ENCODE results near the gene GPR84. TPM values are rescaled to one million over a fixed set of nuclear protein-coding genes. Genes with fewer than 3 reads are reported as not detected.
A peak's percentile ranks its signal among the peaks of the same experiment; 100 is the strongest.

GPR84 gene
- total and polyA plus RNA-seq, 9 of the 15 experiments (the other 6 are each of a cell fraction or from before 2014, with no cell fraction given), result 0.07 to 0.18 (median 0.11) TPM; not detected in 5

DNA sequence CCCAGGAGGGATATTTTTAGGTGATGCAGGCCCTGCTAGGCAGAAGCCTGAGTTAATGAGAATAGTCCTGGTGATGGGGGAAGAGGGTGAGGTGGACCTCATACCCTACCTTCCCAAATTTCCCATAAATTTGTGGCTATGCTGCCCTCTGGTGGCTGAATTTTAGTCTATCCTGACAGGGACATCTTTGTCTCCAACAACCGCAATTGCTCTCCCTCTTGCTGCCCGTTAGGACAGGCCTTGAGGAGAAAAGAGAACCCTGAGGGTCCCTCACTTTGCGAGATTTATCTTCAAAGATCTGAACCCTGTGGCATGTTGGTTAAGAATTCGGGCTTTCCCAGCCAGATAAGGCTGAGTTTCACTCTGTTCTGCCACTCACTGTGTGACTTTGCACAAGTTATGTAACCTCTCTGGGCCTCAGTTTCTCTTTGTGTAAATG is 30.0 kb upstream of the GPR84 start (continued):
- TF ChIP-seq, protein P1, sequence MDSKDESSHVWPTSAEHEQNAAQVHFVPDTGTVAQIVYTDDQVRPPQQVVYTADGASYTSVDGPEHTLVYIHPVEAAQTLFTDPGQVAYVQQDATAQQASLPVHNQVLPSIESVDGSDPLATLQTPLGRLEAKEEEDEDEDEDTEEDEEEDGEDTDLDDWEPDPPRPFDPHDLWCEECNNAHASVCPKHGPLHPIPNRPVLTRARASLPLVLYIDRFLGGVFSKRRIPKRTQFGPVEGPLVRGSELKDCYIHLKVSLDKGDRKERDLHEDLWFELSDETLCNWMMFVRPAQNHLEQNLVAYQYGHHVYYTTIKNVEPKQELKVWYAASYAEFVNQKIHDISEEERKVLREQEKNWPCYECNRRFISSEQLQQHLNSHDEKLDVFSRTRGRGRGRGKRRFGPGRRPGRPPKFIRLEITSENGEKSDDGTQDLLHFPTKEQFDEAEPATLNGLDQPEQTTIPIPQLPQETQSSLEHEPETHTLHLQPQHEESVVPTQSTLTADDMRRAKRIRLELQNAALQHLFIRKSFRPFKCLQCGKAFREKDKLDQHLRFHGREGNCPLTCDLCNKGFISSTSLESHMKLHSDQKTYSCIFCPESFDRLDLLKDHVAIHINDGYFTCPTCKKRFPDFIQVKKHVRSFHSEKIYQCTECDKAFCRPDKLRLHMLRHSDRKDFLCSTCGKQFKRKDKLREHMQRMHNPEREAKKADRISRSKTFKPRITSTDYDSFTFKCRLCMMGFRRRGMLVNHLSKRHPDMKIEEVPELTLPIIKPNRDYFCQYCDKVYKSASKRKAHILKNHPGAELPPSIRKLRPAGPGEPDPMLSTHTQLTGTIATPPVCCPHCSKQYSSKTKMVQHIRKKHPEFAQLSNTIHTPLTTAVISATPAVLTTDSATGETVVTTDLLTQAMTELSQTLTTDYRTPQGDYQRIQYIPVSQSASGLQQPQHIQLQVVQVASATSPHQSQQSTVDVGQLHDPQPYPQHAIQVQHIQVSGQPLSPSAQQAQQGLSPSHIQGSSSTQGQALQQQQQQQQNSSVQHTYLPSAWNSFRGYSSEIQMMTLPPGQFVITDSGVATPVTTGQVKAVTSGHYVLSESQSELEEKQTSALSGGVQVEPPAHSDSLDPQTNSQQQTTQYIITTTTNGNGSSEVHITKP (IDR thresholded peaks at IDR 0.05; ENCODE audit: partially characterized antibody), result no peak
- TF ChIP-seq KDM1A (IDR thresholded peaks at IDR 0.05) (peak; percentile 36 to 70; a peak in 3 of 4 replicates), CCAR2 (IDR thresholded peaks at IDR 0.05; ENCODE audit: low read depth, low read length) (no peak), HMG20B (CRISPR knock-in tag; IDR thresholded peaks at IDR 0.05) (0 out of 2 replicates have a peak, but pooled peaks have one; percentile 54), ZNF79 (CRISPR knock-in tag; IDR thresholded peaks at IDR 0.05; ENCODE audit: low read depth) (no peak), ZNF717 (CRISPR knock-in tag; IDR thresholded peaks at IDR 0.05) (peak; percentile 77; the same call in 1 of the 2 replicates), STAT5A (IDR thresholded peaks at IDR 0.05; ENCODE audit: borderline replicate concordance, low read length) (no peak), XRCC5 (IDR thresholded peaks at IDR 0.05; ENCODE audit: low read depth, low read length) (no peak), MYNN (IDR thresholded peaks at IDR 0.05) (0 out of 2 replicates have a peak, but pooled peaks have one; percentile 29), MYNN (CRISPR knock-in tag; IDR thresholded peaks at IDR 0.05) (no peak), MEF2A (IDR thresholded peaks at IDR 0.05; ENCODE audit: control insufficient read depth, low read depth, low read length) (no peak), HDAC2 (IDR thresholded peaks at IDR 0.05) (peak; percentile 71), KAT7 (CRISPR knock-in tag; IDR thresholded peaks at IDR 0.05; ENCODE audit: borderline replicate concordance) (peak; percentile 39; the same call in 1 of the 2 replicates), TGIF2 (CRISPR knock-in tag; IDR thresholded peaks at IDR 0.05) (no peak), HIVEP1 (CRISPR knock-in tag; IDR thresholded peaks at IDR 0.05) (no peak), KAT2B (IDR thresholded peaks at IDR 0.05; ENCODE audit: low read depth, low read length) (no peak), TFAM (CRISPR knock-in tag; conservative IDR thresholded peaks at IDR 0.05) (no peak), ZFP36 (IDR thresholded peaks at IDR 0.05; ENCODE audit: low read depth, low read length, partially characterized antibody) (peak; percentile 72)
- TF ChIP-seq, protein P2, sequence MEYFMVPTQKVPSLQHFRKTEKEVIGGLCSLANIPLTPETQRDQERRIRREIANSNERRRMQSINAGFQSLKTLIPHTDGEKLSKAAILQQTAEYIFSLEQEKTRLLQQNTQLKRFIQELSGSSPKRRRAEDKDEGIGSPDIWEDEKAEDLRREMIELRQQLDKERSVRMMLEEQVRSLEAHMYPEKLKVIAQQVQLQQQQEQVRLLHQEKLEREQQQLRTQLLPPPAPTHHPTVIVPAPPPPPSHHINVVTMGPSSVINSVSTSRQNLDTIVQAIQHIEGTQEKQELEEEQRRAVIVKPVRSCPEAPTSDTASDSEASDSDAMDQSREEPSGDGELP (CRISPR knock-in tag; IDR thresholded peaks at IDR 0.05; ENCODE audit: borderline replicate concordance), result no peak
- TF ChIP-seq, protein P3, sequence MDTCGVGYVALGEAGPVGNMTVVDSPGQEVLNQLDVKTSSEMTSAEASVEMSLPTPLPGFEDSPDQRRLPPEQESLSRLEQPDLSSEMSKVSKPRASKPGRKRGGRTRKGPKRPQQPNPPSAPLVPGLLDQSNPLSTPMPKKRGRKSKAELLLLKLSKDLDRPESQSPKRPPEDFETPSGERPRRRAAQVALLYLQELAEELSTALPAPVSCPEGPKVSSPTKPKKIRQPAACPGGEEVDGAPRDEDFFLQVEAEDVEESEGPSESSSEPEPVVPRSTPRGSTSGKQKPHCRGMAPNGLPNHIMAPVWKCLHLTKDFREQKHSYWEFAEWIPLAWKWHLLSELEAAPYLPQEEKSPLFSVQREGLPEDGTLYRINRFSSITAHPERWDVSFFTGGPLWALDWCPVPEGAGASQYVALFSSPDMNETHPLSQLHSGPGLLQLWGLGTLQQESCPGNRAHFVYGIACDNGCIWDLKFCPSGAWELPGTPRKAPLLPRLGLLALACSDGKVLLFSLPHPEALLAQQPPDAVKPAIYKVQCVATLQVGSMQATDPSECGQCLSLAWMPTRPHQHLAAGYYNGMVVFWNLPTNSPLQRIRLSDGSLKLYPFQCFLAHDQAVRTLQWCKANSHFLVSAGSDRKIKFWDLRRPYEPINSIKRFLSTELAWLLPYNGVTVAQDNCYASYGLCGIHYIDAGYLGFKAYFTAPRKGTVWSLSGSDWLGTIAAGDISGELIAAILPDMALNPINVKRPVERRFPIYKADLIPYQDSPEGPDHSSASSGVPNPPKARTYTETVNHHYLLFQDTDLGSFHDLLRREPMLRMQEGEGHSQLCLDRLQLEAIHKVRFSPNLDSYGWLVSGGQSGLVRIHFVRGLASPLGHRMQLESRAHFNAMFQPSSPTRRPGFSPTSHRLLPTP (IDR thresholded peaks at IDR 0.05; ENCODE audit: borderline replicate concordance, extremely low read depth, insufficient read length), result no peak
- TF ChIP-seq, protein P4, sequence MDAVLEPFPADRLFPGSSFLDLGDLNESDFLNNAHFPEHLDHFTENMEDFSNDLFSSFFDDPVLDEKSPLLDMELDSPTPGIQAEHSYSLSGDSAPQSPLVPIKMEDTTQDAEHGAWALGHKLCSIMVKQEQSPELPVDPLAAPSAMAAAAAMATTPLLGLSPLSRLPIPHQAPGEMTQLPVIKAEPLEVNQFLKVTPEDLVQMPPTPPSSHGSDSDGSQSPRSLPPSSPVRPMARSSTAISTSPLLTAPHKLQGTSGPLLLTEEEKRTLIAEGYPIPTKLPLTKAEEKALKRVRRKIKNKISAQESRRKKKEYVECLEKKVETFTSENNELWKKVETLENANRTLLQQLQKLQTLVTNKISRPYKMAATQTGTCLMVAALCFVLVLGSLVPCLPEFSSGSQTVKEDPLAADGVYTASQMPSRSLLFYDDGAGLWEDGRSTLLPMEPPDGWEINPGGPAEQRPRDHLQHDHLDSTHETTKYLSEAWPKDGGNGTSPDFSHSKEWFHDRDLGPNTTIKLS (IDR thresholded peaks at IDR 0.05; ENCODE audit: borderline replicate concordance, low read depth), result no peak

Measured in K562 (cell line).